HUES48 (cell line): ENCODE data around the gene UBXN2A.

Source experiments
- H3K27ac ChIP-seq: one replicate; pipeline ENCODE4 v1.7.0; 2013; ENCODE audit warnings: low read depth, low read length, inconsistent platforms
- H3K27me3 ChIP-seq: 2 replicates; pipeline ENCODE4 v1.6.1; 2013; ENCODE audit warnings: mild to moderate bottlenecking, low read length; ENCODE audit not compliant: control insufficient read depth, insufficient read depth
- H3K36me3 ChIP-seq: 2 replicates; pipeline ENCODE4 v1.6.1; 2013; ENCODE audit warnings: low read length; ENCODE audit not compliant: control insufficient read depth, insufficient read depth
- H3K4me1 ChIP-seq: 2 replicates; pipeline ENCODE4 v1.6.1; 2013; ENCODE audit warnings: mild to moderate bottlenecking, low read length; ENCODE audit not compliant: control insufficient read depth, insufficient read depth
- H3K4me3 ChIP-seq: 2 replicates; pipeline ENCODE4 v1.5.1; 2013; ENCODE audit warnings: mild to moderate bottlenecking, low read depth, low read length
- H3K9ac ChIP-seq: 2 replicates; pipeline ENCODE4 v1.6.1; 2013; ENCODE audit warnings: mild to moderate bottlenecking, low read depth, low read length, moderate library complexity
- H3K9me3 ChIP-seq: 2 replicates; pipeline ENCODE4 v1.6.1; 2013; ENCODE audit warnings: low read length; ENCODE audit not compliant: control insufficient read depth, insufficient read depth

UBXN2A gene

GRCh38 chr2:23939987-23940717, at the start of gene UBXN2A:
Gene UBXN2A, plus strand, starts transcription at chr2:23940463. Its CDS starts 17,852 bp downstream, at chr2:23958315.
- no peaks in the 10 kb centered on the region for H3K27me3 ChIP-seq
- peak within 1 kb of the TSS; percentile 94 for H3K27ac ChIP-seq
- H3K4me1 ChIP-seq: peaks cover 12% of the 10 kb centered on the region; the same call in 1 of the 2 replicates
- no peaks in the 10 kb centered on the region for H3K36me3 ChIP-seq
- no peaks in the 10 kb centered on the region for H3K9me3 ChIP-seq
- H3K4me3 ChIP-seq: peak within 1 kb of the TSS; percentile 86
- H3K9ac ChIP-seq: peak within 1 kb of the TSS; percentile 77

- Histone ChIP-seq H3K27me3 (no peaks in the 10 kb centered on the region), H3K27ac (no peak overlapping the region), H3K9ac (no peak overlapping the region), H3K4me3 (no peak overlapping the region), H3K36me3 (no peaks in the 10 kb centered on the region), H3K9me3 (no peaks in the 10 kb centered on the region), H3K4me1 (0 out of 2 replicates have a peak, but pooled peaks cover 6% of the 10 kb centered on the region)
These were observed 40.1 kb upstream of the UBXN2A start for GRCh38 chr2:23900133-23900532.

GRCh38 chr2:23900541-23901322, 39.5 kb upstream of the UBXN2A start:
- H3K27ac ChIP-seq: no peak overlapping the region
- H3K4me1 ChIP-seq: 0 out of 2 replicates have a peak, but pooled peaks cover 6% of the 10 kb centered on the region
- H3K27me3 ChIP-seq: no peaks in the 10 kb centered on the region
- H3K4me3 ChIP-seq: no peak overlapping the region
- no peak overlapping the region for H3K9ac ChIP-seq
- no peaks in the 10 kb centered on the region for H3K36me3 ChIP-seq
- H3K9me3 ChIP-seq: no peaks in the 10 kb centered on the region

- H3K36me3 ChIP-seq: no peaks in the 10 kb centered on the region
- H3K4me1 ChIP-seq: 0 out of 2 replicates have a peak, but pooled peaks cover 6% of the 10 kb centered on the region
- no peak overlapping the region for H3K4me3 ChIP-seq
- no peaks in the 10 kb centered on the region for H3K27me3 ChIP-seq
- H3K27ac ChIP-seq: no peak overlapping the region
- H3K9me3 ChIP-seq: no peaks in the 10 kb centered on the region
- no peak overlapping the region for H3K9ac ChIP-seq
These were observed 38.1 kb upstream of the UBXN2A start for GRCh38 chr2:23901966-23902846.

GRCh38 chr2:23903034-23903433, 37.2 kb upstream of the UBXN2A start:
- Histone ChIP-seq H3K9me3 (no peaks in the 10 kb centered on the region), H3K27me3 (no peaks in the 10 kb centered on the region), H3K36me3 (no peaks in the 10 kb centered on the region), H3K27ac (no peak overlapping the region), H3K9ac (no peak overlapping the region), H3K4me1 (0 out of 2 replicates have a peak, but pooled peaks cover 6% of the 10 kb centered on the region), H3K4me3 (no peak overlapping the region)

GRCh38 chr2:23904215-23904614, 36.0 kb upstream of the UBXN2A start:
- Histone ChIP-seq H3K4me3 (no peak overlapping the region), H3K4me1 (0 out of 2 replicates have a peak, but pooled peaks cover 6% of the 10 kb centered on the region), H3K27ac (no peak overlapping the region), H3K36me3 (no peaks in the 10 kb centered on the region), H3K27me3 (no peaks in the 10 kb centered on the region), H3K9ac (no peak overlapping the region), H3K9me3 (no peaks in the 10 kb centered on the region)

GRCh38 chr2:23904692-23905091, 35.6 kb upstream of the UBXN2A start:
- H3K4me1 ChIP-seq: 0 out of 2 replicates have a peak, but pooled peaks cover 6% of the 10 kb centered on the region
- H3K27ac ChIP-seq: no peak overlapping the region
- H3K9ac ChIP-seq: no peak overlapping the region
- H3K36me3 ChIP-seq: no peaks in the 10 kb centered on the region
- H3K4me3 ChIP-seq: no peak overlapping the region
- H3K9me3 ChIP-seq: no peaks in the 10 kb centered on the region
- no peaks in the 10 kb centered on the region for H3K27me3 ChIP-seq

GRCh38 chr2:23905155-23905554, 35.1 kb upstream of the UBXN2A start:
- Histone ChIP-seq H3K27me3 (no peaks in the 10 kb centered on the region), H3K36me3 (no peaks in the 10 kb centered on the region), H3K9ac (no peak overlapping the region), H3K4me1 (0 out of 2 replicates have a peak, but pooled peaks cover 6% of the 10 kb centered on the region), H3K9me3 (no peaks in the 10 kb centered on the region), H3K27ac (no peak overlapping the region), H3K4me3 (no peak overlapping the region)

- H3K9ac ChIP-seq: no peak overlapping the region
- no peaks in the 10 kb centered on the region for H3K9me3 ChIP-seq
- peaks cover 8% of the 10 kb centered on the region for H3K4me1 ChIP-seq
- no peaks in the 10 kb centered on the region for H3K36me3 ChIP-seq
- H3K27me3 ChIP-seq: no peaks in the 10 kb centered on the region
- no peak overlapping the region for H3K27ac ChIP-seq
- H3K4me3 ChIP-seq: no peak overlapping the region
These were observed 28.2 kb upstream of the UBXN2A start for GRCh38 chr2:23912054-23912453.

- Histone ChIP-seq H3K27me3 (no peaks in the 10 kb centered on the region), H3K36me3 (no peaks in the 10 kb centered on the region), H3K9me3 (no peaks in the 10 kb centered on the region), H3K9ac (no peak overlapping the region), H3K4me3 (no peak overlapping the region), H3K4me1 (peaks cover 11% of the 10 kb centered on the region), H3K27ac (no peak overlapping the region)
These were observed 24.9 kb upstream of the UBXN2A start for GRCh38 chr2:23915327-23915726.
